ENCODE data around the gene SUCLG2.

DNA sequence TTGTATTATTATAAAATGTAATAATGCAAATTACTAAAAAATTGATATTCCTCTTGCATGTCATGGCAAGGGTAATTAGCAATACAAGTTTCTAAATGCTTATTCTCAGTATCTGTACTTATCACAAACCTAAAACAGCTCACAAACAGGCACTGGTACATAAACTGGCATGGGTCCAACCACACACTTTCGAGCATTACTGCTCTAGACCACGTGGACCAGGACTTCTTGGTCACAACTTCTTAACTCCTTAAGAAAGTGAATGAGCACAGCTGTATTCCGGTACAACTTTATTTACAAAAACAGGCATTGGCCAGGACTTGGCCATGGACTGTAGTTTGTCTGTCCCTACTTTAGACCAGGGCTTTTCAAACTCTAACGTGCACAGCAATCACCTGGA lies 173.3 kb downstream of the SUCLG2 start:
- TF ChIP-seq OSR1 (CRISPR knock-in tag; IDR thresholded peaks at IDR 0.05) (no peak), ISL1 (CRISPR knock-in tag; IDR thresholded peaks at IDR 0.05) (no peak), ZFP3 (CRISPR knock-in tag; IDR thresholded peaks at IDR 0.05) (no peak), TOX (CRISPR knock-in tag; IDR thresholded peaks at IDR 0.05; ENCODE audit: borderline replicate concordance) (no peak), PPARA (CRISPR knock-in tag; IDR thresholded peaks at IDR 0.05; ENCODE audit: borderline replicate concordance) (no peak), ARNTL (CRISPR knock-in tag; IDR thresholded peaks at IDR 0.05; ENCODE audit: borderline replicate concordance, low read depth) (no peak), ZFP30 (CRISPR knock-in tag; IDR thresholded peaks at IDR 0.05) (no peak), ZNF70 (CRISPR knock-in tag; IDR thresholded peaks at IDR 0.05) (no peak), TCF4 (CRISPR knock-in tag; IDR thresholded peaks at IDR 0.05; ENCODE audit: borderline replicate concordance) (no peak), RARB (CRISPR knock-in tag; IDR thresholded peaks at IDR 0.05) (no peak), ZC3H10 (CRISPR knock-in tag; IDR thresholded peaks at IDR 0.05) (no peak)
- TF ChIP-seq, protein P1, sequence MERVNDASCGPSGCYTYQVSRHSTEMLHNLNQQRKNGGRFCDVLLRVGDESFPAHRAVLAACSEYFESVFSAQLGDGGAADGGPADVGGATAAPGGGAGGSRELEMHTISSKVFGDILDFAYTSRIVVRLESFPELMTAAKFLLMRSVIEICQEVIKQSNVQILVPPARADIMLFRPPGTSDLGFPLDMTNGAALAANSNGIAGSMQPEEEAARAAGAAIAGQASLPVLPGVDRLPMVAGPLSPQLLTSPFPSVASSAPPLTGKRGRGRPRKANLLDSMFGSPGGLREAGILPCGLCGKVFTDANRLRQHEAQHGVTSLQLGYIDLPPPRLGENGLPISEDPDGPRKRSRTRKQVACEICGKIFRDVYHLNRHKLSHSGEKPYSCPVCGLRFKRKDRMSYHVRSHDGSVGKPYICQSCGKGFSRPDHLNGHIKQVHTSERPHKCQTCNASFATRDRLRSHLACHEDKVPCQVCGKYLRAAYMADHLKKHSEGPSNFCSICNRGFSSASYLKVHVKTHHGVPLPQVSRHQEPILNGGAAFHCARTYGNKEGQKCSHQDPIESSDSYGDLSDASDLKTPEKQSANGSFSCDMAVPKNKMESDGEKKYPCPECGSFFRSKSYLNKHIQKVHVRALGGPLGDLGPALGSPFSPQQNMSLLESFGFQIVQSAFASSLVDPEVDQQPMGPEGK (CRISPR knock-in tag; IDR thresholded peaks at IDR 0.05; ENCODE audit: borderline replicate concordance): no peak
- TF ChIP-seq, protein P2, sequence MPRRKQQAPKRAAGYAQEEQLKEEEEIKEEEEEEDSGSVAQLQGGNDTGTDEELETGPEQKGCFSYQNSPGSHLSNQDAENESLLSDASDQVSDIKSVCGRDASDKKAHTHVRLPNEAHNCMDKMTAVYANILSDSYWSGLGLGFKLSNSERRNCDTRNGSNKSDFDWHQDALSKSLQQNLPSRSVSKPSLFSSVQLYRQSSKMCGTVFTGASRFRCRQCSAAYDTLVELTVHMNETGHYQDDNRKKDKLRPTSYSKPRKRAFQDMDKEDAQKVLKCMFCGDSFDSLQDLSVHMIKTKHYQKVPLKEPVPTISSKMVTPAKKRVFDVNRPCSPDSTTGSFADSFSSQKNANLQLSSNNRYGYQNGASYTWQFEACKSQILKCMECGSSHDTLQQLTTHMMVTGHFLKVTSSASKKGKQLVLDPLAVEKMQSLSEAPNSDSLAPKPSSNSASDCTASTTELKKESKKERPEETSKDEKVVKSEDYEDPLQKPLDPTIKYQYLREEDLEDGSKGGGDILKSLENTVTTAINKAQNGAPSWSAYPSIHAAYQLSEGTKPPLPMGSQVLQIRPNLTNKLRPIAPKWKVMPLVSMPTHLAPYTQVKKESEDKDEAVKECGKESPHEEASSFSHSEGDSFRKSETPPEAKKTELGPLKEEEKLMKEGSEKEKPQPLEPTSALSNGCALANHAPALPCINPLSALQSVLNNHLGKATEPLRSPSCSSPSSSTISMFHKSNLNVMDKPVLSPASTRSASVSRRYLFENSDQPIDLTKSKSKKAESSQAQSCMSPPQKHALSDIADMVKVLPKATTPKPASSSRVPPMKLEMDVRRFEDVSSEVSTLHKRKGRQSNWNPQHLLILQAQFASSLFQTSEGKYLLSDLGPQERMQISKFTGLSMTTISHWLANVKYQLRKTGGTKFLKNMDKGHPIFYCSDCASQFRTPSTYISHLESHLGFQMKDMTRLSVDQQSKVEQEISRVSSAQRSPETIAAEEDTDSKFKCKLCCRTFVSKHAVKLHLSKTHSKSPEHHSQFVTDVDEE (CRISPR knock-in tag; IDR thresholded peaks at IDR 0.05): no peak

All from SK-N-SH treated with all-trans-retinoic acid at 6 μM for 48 hours (cell line).